Inferior parietal cortex (tissue), 1 donor: Measurements from ENCODE around the gene VPREB3.

Source experiments
- DNase-seq: peaks from one replicate; pipeline ENCODE4 v3.0.0-alpha.2; 2016; ENCODE audit errors: extremely low spot score

VPREB3 gene

GRCh38 chr22:23764899-23765881 lies 11.0 kb upstream of the VPREB3 start:
- no peak for DNase-seq

GRCh38 chr22:23763954-23764353 lies 9.7 kb upstream of the VPREB3 start:
- no peak for DNase-seq

- no peak for DNase-seq
These were observed 9.3 kb upstream of the VPREB3 start for GRCh38 chr22:23763579-23763945.

GRCh38 chr22:23762842-23763578 lies 8.8 kb upstream of the VPREB3 start, which contains the start of gene C22orf15:
TSS of gene C22orf15 (plus strand) at chr22:23762990. CDS start at chr22:23763307, 317 bp downstream.
- DNase-seq = no peak

GRCh38 chr22:23760056-23760455 lies 5.8 kb upstream of the VPREB3 start:
- DNase-seq = no peak

- no peak for DNase-seq
These were observed 5.3 kb upstream of the VPREB3 start for GRCh38 chr22:23759566-23759965.

- DNase-seq = no peak
These were observed 2.7 kb upstream of the VPREB3 start for GRCh38 chr22:23756891-23757290.

GRCh38 chr22:23755711-23756110 lies 1.5 kb upstream of the VPREB3 start:
- no peak for DNase-seq

- DNase-seq = peak; percentile 75
These were observed 883 bp upstream of the VPREB3 start for GRCh38 chr22:23754980-23755636.

- no peak for DNase-seq
These were observed 840 bp downstream of the VPREB3 start for GRCh38 chr22:23753385-23753784.

GRCh38 chr22:23752750-23753149 lies 1.5 kb downstream of the VPREB3 start:
- no peak for DNase-seq

GRCh38 chr22:23752090-23752691 lies 2.0 kb downstream of the VPREB3 start:
- DNase-seq = no peak

GRCh38 chr22:23751441-23751996 lies 2.7 kb downstream of the VPREB3 start:
- DNase-seq = peak; percentile 9

- DNase-seq = peak; percentile 50
These were observed 3.3 kb downstream of the VPREB3 start, which contains the start of gene ZNF70 for GRCh38 chr22:23750714-23751440. TSS of gene ZNF70 (minus strand) at chr22:23751112. CDS start at chr22:23745140, 5,972 bp downstream.

- DNase-seq = peak; percentile 9
These were observed 3.9 kb downstream of the VPREB3 start for GRCh38 chr22:23750367-23750713.

- DNase-seq = no peak
These were observed 4.4 kb downstream of the VPREB3 start for GRCh38 chr22:23749841-23750301.

- DNase-seq = no peak
These were observed 8.4 kb downstream of the VPREB3 start for GRCh38 chr22:23745791-23746190.

- DNase-seq = no peak
These were observed 9.7 kb downstream of the VPREB3 start for GRCh38 chr22:23744485-23744884.

GRCh38 chr22:23744001-23744400 lies 10.2 kb downstream of the VPREB3 start:
- DNase-seq = no peak

GRCh38 chr22:23743303-23743705 lies 10.9 kb downstream of the VPREB3 start:
- DNase-seq = peak; percentile 13
